HG03571 (cell line): ENCODE results near the gene EPO.
"Not testable (repeated sequence)": the region's sequence is repeated elsewhere in the genome, so short reads cannot be mapped to it uniquely, and the experiment has no call there.

Experiments
- ATAC-seq: cut with Tn5 transposase; IDR thresholded peaks from one replicate; pipeline ENCODE4 v1.9.1; 2021; ENCODE audit not compliant: unreplicated experiment

Gene EPO

DNA sequence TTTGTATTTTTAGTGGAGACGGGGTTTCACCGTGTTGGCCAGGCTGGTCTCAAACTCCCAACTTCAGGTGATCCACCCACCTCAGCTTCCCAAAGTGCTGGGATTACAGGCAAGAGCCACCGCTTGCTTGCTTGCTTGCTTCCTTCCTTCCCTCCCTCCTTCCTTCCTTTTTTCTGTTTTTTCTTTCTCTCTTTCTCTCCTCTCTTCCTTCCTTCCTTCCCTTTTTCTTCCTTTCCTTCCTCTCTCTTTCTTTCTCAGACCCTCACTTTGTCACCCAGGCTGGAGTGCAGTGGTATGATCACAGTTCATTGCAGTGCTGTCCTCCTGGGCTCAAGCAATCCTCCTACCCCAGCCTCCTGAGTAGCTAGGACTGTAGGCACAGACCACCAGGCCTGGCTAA lies 19.2 kb upstream of the EPO start:
- not testable (repeated sequence) for ATAC-seq

DNA sequence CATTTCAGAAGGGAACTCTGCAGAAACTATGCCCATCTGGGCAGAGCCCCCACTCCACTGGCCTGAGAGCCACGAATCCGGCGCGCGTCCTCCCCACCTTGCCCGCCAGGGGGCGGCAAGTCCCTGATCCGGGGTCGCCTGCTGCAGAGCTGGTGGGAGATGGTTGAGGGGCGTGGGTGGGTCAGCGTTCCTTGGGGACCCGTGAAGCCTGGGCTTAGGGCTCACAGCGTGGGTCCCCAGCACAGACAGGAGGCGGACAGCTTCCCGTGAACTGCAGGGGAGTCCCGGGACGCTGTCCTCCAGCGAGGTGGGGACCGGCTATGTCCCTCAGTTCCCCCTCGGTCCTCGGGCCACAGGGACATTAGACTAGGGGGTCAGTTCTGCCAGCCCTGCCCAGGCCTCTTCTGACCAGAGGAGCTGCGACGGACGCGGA lies 14.9 kb upstream of the EPO start:
- ATAC-seq = peak; percentile 63

DNA sequence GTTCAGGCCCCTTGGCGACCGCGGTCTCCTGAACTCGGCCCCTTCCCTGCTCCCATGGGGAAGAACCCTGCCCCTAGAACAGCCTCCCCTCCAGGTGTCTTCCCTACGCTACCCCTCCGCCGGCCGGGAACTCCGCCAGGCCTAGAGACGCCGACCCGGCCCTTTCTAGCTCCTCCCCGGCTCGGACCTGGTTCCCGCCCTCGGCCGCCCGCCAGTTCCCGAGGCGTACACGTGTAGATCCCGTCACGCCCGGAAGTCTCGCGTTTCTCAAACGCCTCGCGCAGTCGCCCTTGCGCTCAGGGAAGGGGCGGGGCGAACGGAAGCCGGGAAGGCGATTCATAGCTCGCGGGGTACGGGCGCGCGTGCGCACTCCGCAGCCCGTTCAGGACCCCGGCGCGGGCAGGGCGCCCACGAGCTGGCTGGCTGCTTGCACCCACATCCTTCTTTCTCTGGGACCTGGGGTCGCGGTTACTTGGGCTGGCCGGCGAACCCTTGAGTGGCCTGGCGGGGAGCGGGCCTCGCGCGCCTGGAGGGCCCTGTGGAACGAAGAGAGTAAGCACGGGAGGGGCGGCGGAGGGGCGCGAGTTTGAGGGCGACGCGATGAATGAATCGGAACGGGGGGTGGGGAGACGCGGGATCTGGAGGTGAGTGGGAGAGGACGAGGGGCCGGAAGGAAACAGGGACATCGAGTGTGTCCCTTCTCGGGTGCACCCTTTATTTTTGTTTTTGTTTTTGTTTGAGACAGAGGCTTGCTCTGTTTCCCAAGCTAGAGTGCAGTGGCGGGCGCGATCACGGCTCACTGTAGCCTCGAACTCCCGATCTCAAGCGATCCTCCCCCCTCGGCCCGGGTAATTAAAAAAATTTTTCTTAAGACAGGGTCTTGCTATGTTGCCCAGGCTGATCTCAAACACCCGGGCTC lies 14.3 kb upstream of the EPO start, which contains the start of gene POP7:
Gene POP7, plus strand, starts transcription at position 369 of the 919 bp plus-strand sequence. CDS start 710 bp downstream, outside the sequence.
- ATAC-seq = peak; percentile 85

DNA sequence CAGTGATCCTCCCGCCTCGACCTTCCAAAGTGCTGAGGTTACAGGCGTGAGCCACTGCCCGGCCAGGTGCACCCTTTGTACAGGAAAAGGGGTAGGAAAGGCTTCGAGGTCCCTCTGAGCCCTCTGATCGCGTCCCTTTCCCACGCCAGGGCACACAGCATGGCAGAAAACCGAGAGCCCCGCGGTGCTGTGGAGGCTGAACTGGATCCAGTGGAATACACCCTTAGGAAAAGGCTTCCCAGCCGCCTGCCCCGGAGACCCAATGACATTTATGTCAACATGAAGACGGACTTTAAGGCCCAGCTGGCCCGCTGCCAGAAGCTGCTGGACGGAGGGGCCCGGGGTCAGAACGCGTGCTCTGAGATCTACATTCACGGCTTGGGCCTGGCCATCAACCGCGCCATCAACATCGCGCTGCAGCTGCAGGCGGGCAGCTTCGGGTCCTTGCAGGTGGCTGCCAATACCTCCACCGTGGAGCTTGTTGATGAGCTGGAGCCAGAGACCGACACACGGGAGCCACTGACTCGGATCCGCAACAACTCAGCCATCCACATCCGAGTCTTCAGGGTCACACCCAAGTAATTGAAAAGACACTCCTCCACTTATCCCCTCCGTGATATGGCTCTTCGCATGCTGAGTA lies 13.5 kb upstream of the EPO start:
- no peak for ATAC-seq

DNA sequence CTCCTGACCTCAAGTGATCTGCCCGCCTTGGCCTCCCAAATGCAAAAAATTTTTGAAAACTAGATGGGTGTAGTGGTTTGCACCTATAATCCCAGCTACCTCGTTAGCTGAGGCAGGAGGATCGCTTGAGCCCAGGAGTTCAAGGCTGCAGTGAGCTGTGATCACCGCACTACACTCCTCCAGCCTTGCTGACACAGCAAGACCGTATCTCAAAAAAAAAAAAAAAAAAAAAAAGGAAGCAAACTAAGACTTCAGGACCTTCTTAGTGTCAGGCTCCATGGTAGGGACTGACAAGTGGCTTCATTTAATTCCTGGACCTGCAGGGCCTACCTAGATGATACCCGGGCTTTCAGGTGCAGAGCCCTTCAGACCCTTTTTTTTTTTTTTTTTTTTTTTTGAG lies 11.9 kb upstream of the EPO start:
- no peak for ATAC-seq

DNA sequence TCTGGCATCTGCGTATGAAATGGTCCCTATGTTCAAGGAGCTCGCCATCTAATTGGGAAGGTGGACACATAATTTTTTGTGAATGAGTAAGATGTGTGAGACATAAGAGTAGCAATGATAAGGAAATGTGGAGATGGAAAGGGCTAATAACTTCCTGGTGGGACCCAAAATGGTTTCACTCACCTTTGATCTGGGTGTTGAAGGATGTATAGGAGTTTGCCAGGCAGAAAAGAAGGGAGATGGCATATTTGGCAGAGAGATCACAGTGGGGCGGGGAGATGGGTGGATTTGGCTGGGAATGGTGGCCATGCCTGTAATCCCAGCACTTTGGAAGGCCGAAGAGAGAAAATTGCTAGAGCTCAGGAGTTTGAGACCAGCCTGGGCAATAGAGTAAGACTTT lies 9.8 kb upstream of the EPO start:
- ATAC-seq = no peak

DNA sequence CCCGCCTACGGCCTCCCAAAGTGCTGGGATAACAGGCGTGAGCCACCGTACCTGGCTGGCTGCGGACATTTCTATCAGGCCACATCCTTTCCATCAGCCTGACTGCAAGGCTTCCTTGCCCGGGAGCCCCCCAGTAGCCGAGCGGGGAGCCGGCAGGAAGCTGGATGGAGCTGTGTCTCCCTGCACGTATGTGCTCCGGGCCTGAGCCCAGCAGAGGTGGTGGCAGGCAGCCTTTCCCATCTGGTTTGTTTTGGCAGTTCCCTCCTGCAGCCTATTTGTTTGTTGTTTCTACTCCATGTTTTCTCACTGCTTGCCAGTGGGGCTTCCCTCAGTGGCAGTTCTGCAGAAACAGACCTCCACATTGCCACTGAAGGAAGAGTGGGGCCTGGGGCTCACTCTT lies 8.9 kb upstream of the EPO start:
- no peak for ATAC-seq

DNA sequence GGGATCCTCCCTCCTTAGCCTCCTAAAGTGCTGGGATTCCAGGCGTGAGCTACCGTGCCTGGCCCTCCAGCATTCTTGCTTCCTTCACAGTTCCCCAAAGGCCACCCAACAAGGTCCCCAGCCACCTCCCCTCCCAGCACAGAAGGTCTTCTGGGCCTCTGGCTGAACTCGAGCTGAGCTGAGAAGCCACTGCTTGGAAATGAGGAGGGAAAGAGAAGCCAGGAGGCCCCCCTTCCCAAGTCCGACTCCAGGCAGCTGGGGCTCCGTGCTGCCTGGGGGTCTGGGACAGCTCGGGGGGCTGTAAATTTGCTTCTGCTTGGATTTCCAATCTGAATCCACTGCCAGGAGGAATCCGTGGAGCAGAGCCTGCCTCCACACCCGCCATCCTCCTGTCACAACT lies 5.5 kb upstream of the EPO start:
- ATAC-seq = no peak

DNA sequence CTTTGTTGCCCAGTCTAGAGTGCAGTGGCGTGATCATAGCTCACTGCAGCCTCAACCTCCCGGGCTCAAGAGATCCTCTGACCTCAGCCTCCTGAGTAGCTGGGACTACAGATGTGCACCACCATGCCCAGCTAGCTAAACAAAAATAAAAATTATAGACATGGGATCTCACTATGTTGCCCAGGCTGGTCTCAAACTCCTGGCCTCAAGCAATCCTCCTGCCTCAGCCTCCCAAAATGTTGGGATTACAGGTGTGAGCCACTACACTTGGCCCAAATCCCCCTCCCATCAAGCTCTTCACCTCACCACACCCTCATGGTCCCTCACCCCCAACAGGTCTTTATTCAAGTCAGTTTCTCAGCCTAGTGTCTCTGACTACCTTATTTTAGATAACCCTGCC lies 3.2 kb upstream of the EPO start:
- ATAC-seq = not testable (repeated sequence)

DNA sequence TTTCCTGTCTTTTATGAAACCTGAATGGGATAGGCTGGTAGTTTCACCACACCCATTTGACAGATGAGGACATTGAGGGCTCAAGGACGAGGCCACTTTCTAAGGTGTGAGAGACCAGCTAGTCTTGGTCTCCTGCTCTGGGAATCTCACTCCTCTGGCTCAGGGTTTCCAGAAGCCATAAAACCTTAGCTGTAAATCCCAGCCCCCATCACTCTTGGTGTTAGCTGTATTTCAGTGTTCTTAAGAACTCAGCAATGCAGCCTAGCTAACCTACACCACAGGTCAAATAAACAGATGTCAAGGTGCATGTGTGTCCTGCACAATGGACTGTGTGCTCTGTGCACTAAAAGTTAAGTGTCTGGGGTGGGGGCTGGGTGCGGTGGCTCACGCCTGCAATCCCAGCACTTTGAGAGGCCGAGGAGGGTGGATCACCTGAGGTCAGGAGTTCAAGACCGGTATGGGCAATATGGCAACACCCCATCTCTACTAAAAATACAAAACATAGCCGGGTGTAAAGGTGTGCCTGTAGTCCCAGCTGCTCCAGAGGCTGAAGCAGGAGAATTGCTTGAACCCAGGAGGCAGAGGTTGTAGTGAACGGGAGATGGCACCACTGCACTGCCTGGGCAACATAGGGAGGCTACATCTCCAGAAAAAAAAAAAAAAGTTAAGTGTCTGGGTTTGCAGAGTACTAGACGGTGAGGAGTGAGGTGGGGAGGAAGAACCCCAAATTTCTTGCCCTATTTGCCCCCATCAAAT lies 567 bp upstream of the EPO start:
- ATAC-seq = no peak

DNA sequence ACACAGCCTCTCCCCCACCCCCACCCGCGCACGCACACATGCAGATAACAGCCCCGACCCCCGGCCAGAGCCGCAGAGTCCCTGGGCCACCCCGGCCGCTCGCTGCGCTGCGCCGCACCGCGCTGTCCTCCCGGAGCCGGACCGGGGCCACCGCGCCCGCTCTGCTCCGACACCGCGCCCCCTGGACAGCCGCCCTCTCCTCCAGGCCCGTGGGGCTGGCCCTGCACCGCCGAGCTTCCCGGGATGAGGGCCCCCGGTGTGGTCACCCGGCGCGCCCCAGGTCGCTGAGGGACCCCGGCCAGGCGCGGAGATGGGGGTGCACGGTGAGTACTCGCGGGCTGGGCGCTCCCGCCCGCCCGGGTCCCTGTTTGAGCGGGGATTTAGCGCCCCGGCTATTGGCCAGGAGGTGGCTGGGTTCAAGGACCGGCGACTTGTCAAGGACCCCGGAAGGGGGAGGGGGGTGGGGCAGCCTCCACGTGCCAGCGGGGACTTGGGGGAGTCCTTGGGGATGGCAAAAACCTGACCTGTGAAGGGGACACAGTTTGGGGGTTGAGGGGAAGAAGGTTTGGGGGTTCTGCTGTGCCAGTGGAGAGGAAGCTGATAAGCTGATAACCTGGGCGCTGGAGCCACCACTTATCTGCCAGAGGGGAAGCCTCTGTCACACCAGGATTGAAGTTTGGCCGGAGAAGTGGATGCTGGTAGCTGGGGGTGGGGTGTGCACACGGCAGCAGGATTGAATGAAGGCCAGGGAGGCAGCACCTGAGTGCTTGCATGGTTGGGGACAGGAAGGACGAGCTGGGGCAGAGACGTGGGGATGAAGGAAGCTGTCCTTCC lies 620 bp downstream of the EPO start:
- no peak for ATAC-seq

DNA sequence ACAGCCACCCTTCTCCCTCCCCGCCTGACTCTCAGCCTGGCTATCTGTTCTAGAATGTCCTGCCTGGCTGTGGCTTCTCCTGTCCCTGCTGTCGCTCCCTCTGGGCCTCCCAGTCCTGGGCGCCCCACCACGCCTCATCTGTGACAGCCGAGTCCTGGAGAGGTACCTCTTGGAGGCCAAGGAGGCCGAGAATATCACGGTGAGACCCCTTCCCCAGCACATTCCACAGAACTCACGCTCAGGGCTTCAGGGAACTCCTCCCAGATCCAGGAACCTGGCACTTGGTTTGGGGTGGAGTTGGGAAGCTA lies 1.2 kb downstream of the EPO start:
- no peak for ATAC-seq

DNA sequence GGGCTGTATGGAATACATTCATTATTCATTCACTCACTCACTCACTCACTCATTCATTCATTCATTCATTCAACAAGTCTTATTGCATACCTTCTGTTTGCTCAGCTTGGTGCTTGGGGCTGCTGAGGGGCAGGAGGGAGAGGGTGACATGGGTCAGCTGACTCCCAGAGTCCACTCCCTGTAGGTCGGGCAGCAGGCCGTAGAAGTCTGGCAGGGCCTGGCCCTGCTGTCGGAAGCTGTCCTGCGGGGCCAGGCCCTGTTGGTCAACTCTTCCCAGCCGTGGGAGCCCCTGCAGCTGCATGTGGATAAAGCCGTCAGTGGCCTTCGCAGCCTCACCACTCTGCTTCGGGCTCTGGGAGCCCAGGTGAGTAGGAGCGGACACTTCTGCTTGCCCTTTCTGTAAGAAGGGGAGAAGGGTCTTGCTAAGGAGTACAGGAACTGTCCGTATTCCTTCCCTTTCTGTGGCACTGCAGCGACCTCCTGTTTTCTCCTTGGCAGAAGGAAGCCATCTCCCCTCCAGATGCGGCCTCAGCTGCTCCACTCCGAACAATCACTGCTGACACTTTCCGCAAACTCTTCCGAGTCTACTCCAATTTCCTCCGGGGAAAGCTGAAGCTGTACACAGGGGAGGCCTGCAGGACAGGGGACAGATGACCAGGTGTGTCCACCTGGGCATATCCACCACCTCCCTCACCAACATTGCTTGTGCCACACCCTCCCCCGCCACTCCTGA lies 2.4 kb downstream of the EPO start:
- no peak for ATAC-seq

DNA sequence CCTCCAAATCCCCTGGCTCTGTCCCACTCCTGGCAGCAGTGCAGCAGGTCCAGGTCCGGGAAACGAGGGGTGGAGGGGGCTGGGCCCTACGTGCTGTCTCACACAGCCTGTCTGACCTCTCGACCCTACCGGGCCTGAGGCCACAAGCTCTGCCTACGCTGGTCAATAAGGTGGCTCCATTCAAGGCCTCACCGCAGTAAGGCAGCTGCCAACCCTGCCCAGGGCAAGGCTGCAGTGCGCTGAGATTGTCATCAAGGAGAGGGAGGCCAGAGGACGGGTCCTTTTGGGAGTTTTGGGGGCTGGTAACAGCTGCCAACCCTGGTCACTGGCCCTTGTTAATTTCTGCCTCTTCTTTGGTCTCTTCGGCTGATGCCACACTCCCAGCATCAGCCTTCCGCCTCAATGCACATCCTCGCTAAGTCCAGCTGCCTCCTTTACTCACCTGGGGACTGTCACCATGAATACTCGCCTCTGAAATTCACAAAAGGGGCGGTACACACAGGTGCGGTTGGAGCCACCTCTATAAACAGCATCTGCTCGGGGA lies 3.5 kb downstream of the EPO start:
- ATAC-seq = no peak

DNA sequence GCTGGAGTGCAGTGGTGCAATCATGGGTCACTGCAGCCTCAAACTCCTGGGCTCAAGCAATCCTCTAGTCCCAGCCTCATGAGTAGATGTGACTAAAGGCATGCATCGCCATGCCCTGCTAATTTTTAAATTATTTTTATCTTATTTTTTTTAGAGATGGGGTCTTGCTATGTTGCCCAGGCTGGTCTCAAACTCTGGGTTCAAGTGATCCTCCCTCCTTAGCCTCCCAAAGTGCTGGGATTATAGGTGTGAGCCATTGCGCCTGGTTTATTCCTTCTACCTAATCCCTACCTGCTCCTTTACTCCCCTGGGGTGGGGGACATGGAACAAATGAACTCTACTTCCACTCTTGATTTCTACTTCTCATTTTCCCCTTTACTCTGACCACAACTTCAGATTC lies 4.1 kb downstream of the EPO start:
- ATAC-seq = not testable (repeated sequence)

DNA sequence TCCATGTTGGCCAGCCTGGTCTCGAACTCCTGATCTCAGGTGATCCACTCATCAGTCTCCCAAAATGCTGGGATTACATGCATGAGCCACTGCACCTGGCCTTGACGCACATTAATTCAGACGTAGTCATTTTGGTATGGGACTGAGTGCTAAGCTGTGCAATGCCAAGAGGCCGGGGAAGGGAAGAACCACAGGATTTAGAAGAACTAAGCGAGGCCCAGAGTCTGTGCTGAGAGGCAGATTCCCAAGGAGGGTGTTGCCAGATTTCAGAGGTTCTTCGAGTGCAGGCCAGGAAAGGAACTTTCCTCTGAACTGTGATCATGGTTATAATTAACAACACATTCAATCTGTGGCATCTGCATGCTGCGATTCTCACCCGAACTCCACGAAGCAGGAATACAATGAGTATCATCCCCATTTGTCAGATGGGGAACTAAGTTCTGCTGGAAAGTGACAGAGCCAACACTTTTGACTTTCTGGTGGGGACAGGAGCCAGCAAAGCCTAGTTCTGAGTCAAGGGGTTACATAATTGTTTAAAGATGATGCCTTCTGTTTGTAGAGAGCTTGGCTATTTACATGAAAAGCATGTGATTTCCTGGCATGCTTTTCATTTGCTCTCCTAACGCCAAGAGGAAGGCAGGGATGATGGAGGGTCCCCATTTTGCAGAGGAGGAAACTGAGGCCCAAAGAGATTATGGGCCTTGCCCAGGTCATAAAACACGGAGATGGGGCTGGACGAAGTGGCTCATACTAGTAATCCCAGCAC lies 6.9 kb downstream of the EPO start:
- no peak for ATAC-seq

DNA sequence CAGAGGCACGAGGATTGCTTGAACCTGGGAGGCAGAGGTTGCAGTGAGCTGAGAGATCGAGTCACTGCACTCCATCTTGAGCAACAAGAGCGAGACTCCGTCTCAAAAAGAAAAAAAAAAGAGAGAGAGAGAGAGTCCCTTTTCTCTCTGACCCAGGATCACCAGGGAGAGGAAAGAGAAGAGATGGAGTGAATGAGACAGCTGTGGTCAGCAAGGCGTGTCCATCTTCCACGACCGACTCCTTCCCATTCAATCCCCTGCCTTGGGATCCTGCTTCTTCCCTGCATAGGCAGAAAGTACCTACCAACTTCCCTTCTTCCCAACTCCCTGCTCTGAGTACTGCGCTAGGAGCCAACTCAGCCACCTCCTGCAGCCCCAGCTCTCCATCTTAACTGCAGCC lies 7.9 kb downstream of the EPO start:
- ATAC-seq = no peak

DNA sequence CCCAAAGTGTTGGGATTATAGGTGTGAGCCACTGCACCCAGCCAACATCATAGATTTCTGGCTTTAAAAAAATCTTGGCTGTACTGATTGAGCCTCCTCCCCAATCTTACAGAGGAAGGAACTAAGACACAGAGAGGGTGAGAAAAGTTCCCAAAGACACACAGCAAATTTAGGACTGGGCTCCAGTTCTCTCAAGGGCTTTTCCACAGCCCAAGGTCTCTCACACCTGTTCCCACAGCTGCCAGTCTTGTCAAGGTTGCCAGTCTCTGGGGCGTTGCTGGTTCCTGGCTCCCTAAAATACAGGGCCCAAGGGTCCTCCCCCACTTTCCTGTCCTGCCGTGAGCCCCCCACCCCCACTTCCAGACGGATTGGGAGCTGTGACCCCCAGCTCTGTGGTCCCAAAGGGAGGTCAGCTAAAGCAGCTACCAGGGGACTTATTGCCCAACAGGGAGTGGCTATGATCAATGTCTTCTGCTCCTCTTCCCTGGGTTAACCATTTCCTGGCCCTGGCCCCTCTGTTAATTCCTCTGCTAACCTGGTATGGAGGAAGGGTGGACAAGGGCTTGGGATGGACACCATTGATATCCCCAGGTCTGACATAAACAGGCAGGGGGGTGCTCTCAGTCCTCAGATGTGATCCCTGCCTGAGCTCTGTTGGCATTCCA lies 10.0 kb downstream of the EPO start:
- no peak for ATAC-seq
